ENCODE data around the gene RNPEPL1. TPM values are rescaled to one million over a fixed set of nuclear protein-coding genes. Genes with fewer than 3 reads are reported as not detected.
A peak's percentile ranks its signal among the peaks of the same experiment; 100 is the strongest.

Gene RNPEPL1
- total and polyA plus RNA-seq, 10 of the 15 experiments (the other 5 are each of a cell fraction or from before 2014, with no cell fraction given) = 0.24 to 49.5 (median 6.8) TPM

DNA sequence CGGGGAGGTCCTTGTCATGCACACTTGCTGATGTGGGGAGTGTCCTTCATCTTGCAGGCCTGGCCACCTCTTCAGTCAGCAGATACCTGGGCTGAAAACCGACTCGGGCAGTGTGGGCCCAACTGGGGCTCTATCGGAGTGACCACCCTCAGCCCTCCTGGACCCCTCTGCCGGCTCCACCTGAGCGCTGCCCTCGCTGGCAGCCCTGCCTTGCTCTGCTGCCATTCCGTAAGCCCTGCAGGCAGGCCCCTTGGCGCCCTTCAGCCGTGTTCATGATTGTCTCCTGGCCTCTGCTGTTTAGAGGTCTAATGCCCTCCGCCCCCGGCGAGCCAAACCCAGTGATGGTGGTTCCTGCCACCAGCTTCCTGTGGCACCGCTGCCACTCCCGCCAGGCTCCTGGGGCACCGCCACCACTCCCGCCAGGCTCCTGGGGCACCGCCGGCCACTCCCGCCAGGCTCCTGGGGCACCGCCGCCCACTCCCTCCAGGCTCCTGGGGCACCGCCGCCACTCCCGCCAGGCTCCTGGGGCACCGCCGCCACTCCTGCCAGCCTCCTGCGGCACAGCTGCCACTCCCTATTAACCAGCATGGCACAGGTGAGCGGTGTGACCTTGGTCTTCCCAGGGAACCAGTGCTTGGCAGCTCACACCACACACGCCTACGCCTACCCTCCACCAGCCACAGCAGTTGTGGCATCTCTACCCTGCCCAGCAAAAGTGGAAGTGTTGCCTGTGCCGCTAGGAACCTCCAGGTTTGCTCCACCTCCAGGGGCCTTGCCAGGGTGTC lies 34.2 kb downstream of the RNPEPL1 start:
- Histone ChIP-seq H3K4me3 (no peak overlapping the region), H3K9ac (ENCODE audit: control insufficient read depth, insufficient read depth, low read length) (no peak overlapping the region), H4K20me1 (ENCODE audit: control insufficient read depth, insufficient read depth) (no peaks in the 10 kb centered on the region), H3K9me3 (replicated peaks; ENCODE audit: control insufficient read depth, insufficient read depth, low read length) (no peaks in the 10 kb centered on the region), H3K27ac (ENCODE audit: control insufficient read depth, insufficient read depth) (no peak overlapping the region), H3K27me3 (replicated peaks in 1 of 2; ENCODE audit: control insufficient read depth in 2 of 2, insufficient read depth in 2 of 2, low read length in 1 of 2) (no peaks in the 10 kb centered on the region), H3K4me1 (ENCODE audit: control insufficient read depth, insufficient read depth, low read length) (no peaks in the 10 kb centered on the region), H3K36me3 (ENCODE audit: control insufficient read depth in 2 of 2, insufficient read depth in 2 of 2, low read length in 1 of 2) (peaks cover 0 to 11% of the 10 kb centered on the region in 2 experiments; a peak in 3 of 4 replicates), H3K4me2 (ENCODE audit: control insufficient read depth, insufficient read depth) (no peak overlapping the region), H2AFZ (ENCODE audit: control insufficient read depth, low read depth, low read length) (no peak overlapping the region), H3K79me2 (ENCODE audit: control insufficient read depth, insufficient read depth, low read length) (no peaks in the 10 kb centered on the region)
- BruUV-seq (replicated peaks) = no TSS peak
- DNase-seq (ENCODE audit: low read depth, low spot score) = no peak
- WGBS (ENCODE audit: insufficient coverage, insufficient replicate concordance, low lambda C conversion rate, missing lambda C conversion rate) = 89% methylated on average over 30 of the region's 32 CpGs
- in situ Hi-C loops (cut with MboI) (no loop called here), intact Hi-C loops (cut with micrococcal nuclease; ENCODE audit: unreplicated experiment) (no loop called here)
- ChIA-PET POLR2A (no interaction called here), SMC1A (ENCODE audit: uncharacterized antibody, unreplicated experiment) (no interaction called here), RAD21 (ENCODE audit: unreplicated experiment) (no interaction called here), CTCF (interaction anchor here (1.0 to 1.2 kb wide), 2 partner anchors 14 to 151 kb away, joined by 3 to 6 read pairs; no protein-coding TSS in a partner anchor)
- ATAC-seq = no peak
- FAIRE-seq = no peak
- TF ChIP-seq POLR2A (IDR thresholded peaks at IDR 0.05; ENCODE audit: low read depth, low read length) (peak; percentile 46), ZNF687 (IDR thresholded peaks at IDR 0.05) (no peak), YY1 (IDR thresholded peaks at IDR 0.05; ENCODE audit: low read depth, low read length) (no peak), ZZZ3 (IDR thresholded peaks at IDR 0.05; ENCODE audit: control insufficient read depth, insufficient read length, low read depth) (no peak), EP300 (IDR thresholded peaks at IDR 0.05; ENCODE audit: borderline replicate concordance in 1 of 2, control insufficient read depth in 1 of 2, low read depth in 2 of 2, low read length in 2 of 2) (no peak), ZNF217 (IDR thresholded peaks at IDR 0.05) (no peak)

Measured in GM12878 (cell line).